CD4-positive, alpha-beta T cell treated with Interleukin-21 for 1 hour (primary cell): ENCODE data around the gene NPIPB9.
"Not testable (repeated sequence)": the region's sequence is repeated elsewhere in the genome, so short reads cannot be mapped to it uniquely, and the experiment has no call there.

ENCODE experiments used
- DNase-seq: peaks from one replicate; pipeline ENCODE4 v3.0.0-alpha.2; 2020

Gene NPIPB9

DNA sequence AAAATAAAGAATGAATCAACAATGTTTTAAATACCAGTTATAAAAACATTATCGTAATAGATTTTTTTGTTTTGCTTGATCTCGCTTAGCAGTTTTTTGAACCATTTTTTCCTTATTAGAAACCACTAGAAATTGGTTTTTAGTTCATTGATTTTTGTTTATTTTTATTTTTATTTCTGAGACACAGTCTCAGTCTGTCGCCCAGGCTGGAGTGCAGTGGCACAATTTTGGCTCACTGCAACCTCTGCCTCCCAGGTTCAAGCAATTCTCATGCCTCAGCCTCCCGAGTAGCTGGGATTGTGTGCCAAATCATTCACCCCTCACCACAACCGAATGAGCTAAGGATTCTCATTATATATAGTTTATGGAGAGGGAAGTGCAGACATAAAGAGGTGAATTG lies at the start of gene NPIPB9:
TSS of gene NPIPB9 (plus strand) at position 301 of the 400 bp plus-strand sequence.
- DNase-seq, result not testable (repeated sequence)

DNA sequence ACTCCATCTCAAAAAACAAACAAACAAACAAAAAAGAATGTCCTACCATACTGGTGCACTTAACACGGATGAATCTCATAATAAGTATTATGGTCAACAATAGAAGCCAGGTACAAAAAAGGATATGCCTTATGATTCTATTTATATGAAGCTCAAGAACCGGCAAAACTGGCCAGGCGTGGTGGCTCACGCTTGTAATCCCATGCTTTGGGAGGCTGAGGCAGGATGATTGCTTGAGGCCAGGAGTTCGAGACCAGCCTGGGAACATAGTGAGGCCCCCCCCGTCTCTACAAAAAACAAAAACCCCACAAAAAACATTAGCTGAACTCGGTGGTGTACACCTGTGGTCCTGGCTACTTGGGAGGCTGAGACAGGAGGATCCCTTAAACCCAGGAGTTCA lies 47.3 kb upstream of the NPIPB9 start:
- DNase-seq, result not testable (repeated sequence)

DNA sequence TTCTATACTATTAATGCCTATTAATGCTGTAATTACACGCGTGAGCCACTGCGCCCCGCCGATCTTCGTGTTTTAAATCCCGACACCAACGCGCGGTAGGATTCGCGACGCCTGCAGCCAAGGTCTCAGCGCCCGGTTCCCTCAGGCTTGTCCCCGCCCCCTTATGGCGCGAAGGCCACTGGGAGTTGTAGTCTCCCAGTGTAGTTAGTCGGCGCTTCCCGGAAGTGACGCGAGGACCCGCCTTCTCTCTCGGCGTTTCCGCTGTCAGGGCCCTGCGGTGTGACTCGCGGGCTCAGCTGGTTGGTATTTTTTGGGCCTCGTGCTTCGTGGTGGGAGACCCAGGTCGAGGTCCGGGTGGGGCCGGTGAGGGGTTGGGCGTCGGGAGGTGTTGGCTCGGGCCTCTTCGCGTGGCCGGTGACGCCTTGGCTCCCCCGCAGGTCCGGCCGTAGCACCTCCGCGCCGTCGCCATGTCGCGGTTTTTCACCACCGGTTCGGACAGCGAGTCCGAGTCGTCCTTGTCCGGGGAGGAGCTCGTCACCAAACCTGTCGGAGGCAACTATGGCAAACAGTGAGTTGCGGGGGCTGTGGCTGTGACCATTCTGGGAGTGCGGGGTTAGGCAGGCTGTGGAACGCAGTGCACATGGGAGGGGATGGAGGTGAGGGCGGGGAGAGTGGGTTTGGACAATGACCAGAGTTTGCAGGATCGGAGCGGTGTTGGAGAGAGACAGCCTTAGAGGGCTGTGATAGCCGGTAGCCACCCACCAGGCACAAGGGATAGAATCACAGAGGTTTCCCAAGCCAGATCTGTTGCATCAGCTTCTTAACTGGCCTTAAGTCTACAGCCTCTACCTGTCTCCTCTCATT lies 40.1 kb upstream of the NPIPB9 start, which contains the start of gene EIF3C:
TSS of gene EIF3C (plus strand) at position 245 of the 864 bp plus-strand sequence. CDS start at position 468, 223 bp downstream.
- not testable (repeated sequence) for DNase-seq

DNA sequence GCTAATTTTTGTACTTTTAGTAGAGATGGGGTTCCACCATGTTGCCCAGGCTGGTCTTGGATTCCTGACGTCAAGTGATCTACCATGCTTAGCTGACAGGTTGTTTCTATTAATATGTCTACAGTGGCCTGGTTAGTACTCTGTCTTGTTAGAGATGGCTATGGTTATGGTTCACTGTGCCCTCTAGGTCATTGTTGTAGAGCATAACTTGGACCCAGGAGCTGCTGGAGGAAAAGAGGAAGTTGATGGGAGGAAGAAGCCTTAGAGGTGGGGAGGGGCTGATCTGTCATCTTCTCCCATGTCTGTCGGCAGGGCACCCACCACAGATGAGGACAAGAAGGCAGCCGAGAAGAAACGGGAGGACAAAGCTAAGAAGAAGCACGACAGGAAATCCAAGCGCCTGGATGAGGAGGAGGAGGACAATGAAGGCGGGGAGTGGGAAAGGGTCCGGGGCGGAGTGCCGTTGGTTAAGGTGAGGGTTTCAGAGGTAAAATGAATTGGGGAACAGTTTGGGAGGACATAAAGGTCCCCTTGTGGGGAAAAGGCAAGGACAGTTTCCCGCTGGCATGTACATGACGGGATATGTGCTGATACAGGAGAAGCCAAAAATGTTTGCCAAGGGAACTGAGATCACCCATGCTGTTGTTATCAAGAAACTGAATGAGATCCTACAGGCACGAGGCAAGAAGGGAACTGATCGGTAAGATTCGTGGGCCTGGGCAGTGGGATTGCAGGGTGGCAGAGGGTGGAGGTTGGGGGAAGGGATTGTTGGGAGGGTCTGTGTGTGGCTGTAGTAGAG lies 28.5 kb upstream of the NPIPB9 start:
- not testable (repeated sequence) for DNase-seq

DNA sequence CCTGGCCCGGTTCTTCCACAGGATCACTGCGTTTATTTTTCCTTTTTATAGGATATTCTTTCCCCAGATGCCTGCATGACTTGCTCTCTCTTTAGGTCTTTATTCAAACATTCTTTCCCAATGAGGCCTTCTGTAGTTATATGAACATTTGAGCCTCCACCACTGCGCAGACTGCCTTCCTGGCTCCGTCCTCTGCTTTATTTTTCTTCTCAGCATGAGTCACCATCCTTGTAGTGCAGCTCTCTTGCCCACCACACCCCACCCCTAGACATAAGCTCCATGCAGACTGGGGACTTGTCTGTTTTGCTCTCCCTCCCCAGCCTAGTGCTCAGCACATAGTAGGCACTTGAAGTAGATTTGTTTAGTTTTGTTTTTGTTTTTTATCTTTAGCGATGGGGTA lies 20.3 kb upstream of the NPIPB9 start:
- DNase-seq, result not testable (repeated sequence)

DNA sequence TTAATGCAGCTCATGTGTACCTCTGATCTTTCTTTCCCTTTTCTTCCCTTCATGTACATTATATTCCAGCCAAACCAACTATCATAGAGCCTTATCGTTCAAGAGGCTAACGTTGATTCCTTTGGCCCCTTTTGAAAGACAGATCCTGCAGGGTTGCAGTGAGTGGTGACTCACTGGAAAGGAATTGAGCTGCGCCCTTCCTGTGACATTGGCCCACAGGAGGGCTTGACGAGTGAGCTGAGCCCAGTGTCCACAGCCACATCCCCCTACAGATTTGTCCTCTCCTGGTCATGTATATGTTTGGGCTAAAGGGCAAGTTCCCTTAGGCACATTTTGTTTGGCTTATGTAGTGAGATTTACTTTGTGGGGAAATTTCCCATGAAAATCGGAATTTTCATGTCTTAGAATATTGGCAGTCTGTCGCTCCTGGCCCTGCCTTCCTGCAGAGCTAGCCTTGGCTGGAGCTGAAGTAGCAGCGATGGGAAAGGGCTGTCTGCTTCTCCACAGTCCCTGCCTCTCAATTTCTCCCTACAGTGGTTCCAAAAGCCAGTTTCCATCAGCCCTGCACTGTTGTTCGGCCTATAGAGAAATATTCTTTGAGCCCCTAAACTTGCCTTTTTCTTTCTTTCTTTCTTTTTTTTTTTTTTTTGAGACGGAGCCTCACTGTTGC lies 19.0 kb upstream of the NPIPB9 start:
- not testable (repeated sequence) for DNase-seq

DNA sequence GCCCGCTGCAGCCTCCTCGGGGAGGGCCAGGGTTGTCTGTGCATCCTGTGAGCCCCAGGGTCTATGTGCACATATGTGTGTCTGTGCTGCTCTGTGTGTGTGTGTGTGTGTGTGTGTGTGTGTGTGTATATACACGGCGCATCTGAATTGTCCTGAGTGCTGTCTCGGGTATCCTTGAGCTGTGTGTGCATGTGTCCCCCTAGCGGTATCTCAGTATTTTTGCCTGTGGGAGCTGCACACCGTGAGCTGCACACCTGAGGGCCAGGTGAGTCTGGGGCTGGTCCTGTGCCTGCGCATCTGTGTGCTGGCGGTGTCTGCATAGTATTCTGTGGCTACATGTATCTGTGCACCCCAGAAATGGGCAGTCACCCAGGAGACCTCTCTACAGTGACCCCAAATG lies 11.8 kb upstream of the NPIPB9 start:
- not testable (repeated sequence) for DNase-seq

DNA sequence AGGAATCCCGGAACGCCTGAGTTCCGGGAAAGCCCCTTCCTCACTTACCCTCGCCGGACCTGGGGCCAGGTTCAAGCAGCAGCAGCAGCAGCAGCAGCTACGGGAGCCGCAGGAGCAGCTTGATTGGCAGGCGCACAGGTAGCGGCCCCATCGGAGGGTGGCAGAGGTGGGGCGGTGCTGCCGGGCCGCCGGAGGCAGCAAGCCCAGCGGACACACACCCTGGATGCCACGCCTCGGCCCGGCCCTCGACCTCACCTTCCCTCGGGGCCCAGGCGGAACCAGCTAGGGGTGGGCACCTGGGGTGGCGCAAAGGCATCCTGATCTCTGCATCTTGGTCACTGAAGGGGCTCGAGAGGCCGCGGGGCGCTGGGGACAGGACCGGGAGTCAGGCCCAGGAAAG lies 11.0 kb upstream of the NPIPB9 start:
- not testable (repeated sequence) for DNase-seq

DNA sequence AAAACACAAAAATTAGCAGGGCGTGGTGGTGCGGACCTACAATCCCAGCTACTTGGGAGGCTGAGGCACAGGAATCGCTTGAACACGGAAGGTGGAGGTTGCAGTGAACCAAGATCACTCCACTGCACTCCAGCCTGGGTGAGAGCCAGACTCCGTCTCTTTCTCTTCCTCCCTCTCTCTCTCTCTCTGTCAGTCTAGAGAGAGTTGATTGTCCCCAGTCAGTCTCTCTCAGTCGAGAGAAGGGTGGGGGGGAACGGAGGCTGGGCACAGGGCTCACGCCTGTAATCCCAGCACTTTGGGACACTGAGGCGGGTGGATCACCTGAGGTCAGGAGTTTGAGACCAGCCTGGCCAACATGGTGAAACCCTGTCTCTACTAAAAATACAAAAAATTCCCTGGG lies 10.3 kb upstream of the NPIPB9 start:
- DNase-seq, result not testable (repeated sequence)

DNA sequence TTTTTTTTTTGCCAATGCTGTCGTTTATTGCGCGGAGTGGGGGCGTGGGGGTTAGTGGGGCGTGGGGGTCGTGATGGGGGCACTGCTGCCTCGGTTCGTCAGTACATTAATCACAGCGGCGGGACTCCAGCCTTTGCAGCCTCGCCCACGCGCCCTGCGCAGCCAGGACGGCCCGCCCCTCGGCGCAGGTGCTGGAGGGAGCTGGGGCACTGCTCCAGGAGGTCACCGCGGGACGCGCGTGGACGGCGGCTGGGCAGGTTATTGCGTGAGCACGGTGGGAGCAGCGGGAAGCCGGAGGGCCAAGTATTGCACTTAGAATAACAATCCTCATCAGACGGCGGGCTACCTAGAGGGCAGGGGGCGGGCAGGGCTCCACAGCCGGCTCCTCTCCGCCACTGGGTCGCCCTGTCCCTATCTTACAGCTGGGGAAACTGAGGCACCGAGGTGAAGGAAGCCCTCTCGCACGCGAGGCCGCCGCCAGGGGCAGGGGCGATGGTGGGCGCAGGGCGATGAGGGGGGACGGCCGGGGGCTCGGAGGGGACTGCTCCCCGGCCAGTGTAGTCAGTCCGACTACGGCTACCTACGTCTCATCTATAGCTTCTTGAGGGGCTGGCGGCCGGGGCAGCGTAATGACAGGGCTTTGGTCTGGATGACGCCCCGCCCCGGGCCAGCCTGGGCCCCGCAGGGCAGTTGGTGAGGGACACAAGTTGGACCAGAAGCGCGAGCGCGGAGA lies 4.8 kb upstream of the NPIPB9 start:
- not testable (repeated sequence) for DNase-seq

DNA sequence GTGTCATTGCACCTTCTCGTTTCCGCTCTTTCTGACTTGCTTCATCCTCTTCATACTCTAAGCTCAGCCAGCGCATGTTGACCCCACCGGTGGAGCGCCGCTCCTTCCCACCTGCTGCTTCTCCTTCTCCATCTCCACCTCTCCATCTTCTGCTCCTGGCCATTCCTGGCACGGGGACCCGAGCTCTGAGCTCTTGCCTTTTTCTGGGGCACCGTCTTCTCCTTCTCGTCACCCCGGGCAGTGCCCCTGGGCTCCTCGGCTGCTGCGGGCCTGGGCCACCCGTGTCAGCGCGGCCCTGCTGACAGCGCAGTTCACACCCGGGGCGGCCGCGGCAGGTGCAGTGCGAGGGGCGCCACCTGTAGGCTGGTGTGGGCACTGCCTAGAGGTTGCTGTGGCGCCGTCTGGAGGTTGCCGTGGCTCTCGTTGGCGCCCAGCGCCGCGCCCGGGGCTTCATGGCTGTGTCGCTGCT lies 1.6 kb upstream of the NPIPB9 start:
- DNase-seq, result peak; percentile 62

DNA sequence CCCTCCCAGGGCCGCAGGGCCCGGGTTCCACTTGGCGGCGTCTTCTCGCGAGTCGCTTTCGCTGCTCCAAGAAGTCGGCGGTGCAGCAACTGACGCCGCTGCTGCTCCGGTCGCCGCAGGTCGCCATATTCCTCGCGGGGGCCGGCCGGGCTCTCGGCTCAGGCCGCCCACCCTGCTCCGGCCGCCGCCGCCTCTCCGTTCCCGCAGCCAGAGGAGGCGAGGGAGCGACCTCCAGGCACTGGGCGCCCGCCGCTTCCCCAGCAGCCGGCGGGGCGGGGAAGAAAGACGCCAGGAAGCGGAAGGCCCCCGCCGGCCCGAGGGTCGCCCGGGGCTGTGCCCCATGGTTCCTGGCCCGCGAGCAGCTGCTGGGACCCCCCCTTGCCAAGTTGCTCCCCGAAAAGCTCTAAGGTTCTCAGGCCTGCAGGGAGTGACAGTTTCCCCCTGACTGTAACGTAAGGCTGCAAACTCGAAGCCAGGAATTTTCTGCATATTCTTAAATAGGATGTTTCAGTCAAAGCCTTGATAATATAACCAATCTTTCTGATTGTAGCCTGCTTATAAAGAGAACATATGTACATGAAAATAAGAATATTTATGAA lies 1.0 kb upstream of the NPIPB9 start:
- DNase-seq, result not testable (repeated sequence)

DNA sequence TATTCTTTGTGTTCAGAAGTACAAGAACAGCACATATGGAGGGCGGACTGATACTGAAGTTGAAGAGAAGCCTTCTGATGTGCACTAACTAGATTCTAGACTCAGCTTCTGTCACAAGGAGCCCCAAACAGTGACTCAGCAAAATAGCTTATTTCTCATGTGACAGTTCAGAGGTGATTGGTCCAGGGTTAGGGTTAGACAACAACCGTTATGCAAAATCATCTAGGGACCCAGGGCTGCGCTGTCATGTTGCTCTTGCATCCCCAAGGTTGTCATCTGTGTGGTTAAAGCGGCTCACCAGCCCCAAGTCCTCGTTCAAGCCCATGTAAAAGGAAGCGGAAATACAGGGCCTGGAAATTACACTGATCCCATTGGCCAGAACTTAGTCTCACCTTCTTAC lies 30.1 kb downstream of the NPIPB9 start:
- DNase-seq, result not testable (repeated sequence)

DNA sequence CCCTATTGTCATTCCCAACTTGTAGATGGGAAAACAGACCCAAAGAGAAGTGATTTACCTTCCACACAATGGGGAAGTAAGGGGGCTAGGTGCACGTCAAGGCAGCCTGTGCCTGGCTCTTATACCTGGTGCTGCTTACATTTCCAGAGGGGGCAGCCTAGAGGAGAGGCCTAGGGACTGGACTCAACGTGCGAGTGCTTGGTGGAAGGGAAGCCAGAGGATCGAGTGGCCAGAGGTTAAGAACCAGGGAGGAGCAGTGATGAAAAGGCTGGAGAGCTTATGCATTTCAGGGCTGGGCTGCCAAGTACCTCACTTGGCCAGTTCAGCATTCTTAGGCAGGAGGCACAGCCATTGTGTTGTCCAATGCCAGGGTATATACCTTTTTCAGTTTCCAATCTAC lies 30.8 kb downstream of the NPIPB9 start:
- not testable (repeated sequence) for DNase-seq

DNA sequence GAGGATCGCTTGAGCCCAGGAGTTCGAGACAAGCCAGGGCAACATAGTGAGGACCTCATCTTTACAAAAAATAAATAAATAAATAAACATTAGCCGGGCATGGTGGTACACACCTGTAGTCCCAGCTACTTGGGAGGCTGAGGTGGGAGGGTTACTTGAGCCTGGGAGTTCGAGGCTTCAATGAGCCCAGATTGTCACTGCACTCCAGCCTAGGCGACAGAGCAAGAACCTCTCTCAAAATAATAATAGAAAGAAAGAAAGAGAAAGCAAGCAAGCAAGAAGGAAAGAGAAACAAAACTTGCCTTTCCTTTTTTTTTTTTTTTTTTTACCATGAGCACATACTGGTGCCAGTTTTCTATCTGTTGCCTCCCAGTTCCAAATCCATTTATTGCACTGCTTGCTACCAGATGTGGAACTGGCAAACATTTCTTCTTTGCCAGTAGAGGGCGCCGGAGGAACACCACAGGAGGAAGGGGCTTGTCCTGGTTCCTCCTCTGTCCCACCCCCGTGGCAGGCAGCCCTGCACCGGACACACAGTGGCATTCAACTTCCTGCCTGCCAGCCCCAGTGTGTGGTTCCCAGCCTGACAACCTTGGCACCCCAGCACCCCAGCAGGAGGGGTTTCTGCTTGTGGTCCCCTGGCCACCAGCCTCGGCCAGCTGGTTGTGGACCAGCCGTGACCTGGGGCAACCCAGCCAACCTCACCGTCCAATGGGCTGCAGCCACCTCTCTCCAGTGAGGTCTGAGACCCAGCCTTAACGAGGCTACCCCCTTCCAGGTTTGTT lies 50.8 kb downstream of the NPIPB9 start:
- peak; percentile 79 for DNase-seq

DNA sequence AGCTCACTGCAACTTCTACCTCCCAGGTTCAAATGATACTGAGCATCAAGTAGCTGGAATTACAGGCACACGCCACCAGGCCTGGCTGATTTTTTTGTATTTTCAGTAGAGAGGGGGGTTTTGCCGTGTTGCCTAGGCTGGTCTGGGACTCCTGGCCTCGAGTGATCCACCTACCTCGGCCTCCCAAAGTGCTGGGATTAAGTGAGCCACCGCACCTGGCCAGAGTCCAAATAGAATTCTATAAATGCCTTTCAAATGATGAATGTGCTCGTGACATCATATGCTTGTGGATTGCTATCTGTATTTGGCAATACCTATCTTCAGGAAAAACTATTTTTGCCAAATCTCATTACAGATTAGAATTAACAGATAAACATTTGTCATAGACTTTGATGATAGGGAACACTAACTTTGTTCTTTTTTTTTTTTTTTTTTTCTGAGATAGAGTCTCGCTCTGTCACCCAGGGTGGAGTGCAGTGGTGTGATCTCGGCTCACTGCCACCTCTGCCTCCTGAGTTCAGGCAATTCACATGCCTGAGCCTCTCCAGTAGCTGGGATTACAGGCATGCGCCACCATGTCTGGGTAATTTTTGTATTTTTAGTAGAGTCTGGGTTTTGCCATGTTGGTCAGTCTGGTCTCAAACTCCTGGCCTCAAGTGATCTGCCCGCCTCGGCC lies 56.0 kb downstream of the NPIPB9 start:
- not testable (repeated sequence) for DNase-seq

DNA sequence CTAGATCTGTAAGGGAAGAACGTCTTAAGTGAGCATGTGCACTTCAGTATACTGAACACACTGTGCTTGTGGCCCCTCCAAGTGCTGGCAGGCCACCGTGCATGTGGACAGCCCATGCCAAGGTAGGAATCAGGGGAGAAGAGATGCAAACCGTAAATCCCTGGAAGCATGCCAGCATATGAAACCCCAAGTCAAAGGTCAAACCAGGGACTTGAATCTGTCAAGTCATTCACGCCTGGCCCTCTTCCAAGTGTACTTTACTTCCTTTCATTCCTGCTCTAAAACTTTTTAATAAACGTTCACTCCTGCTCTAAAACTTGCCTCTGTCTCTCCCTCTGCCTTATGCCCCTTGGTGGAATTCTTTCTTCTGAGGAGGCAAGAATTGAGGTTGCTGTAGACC lies 68.4 kb downstream of the NPIPB9 start:
- DNase-seq, result no peak

DNA sequence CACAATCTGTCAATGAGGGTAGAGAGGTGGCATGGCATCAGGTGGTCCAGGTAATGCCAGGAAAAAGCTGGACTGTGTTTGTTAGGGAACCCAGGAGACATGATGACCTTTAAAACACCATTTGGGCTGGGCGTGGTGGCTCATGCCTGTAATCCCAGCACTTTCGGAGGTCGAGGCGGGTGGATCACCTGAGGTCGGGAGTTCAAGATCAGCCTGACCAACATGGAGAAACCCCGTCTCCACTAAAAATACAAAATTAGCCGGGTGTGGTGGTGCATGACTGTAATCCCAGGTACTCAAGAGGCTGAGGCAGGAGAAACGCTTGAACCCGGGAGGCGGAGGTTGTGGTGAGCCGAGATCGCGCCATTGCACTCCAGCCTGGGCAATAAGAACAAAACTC lies 69.0 kb downstream of the NPIPB9 start:
- not testable (repeated sequence) for DNase-seq

DNA sequence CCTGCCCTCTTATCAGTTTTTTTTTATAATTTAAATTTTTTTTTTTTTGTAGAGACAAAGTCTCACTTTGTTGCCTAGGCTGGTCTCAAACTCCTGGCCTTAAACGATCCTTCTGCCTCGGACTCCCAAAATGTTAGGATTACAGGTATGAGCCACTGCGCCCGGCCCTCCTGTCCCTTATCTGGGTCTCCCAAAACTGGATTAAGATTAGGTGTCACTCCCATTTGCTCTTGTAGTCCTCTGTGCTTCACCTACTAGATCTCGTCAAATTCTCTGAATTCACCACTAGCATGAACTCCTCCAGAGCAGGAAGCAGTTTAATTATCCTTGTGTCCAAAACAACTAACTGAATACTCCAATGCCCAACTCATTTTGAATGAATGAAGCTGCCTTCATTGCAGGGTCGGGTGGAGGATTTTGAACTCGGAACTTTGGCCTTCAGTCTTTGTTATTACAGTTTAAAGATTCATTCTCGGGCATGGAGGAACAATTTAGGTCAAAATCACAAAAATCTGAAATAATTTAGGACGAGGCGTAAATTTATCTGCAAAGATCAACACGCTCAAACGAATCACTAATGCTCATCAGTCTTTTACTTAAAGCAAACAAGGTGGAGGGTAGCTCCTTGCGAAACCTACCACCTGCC lies 70.4 kb downstream of the NPIPB9 start:
- no peak for DNase-seq
